ENCODE results near the gene SENP3. TPM values are rescaled to one million over a fixed set of nuclear protein-coding genes. Genes with fewer than 3 reads are reported as not detected.

The SENP3 gene
- total and polyA plus RNA-seq, 4 donors: 4.9 to 29.2 (median 19.7) TPM

GRCh38 chr17:7620835-7621234 lies 59.1 kb downstream of the SENP3 start (continued):
- TF ChIP-seq ZBTB33 (IDR thresholded peaks at IDR 0.05): no peak
- TF ChIP-seq JUND (IDR thresholded peaks at IDR 0.05): no peak
- no peak for TF ChIP-seq RXRA (IDR thresholded peaks at IDR 0.05)

Small RNAs within 50 kb of the gene (small RNA-seq; reads per million reads assigned to genes)
- not detected for gene CD68
- not detected for gene RF00019
- not detected for gene SNORA48
- gene SNORD10: not detected

Other genes starting within 250 kb of the SENP3 start
Only the 30 nearest of the 31 such genes appear.
- 10 to 100 TPM in 1 of 2 donors, 1 to 10 TPM in 1; 8.1 to 14.2 TPM for gene NEURL4, start 232.6 kb upstream of the SENP3 start, total RNA-seq
- 1 to 10 TPM in 1 of 2 donors, under 1 TPM in 1; 0.76 to 6.6 TPM for gene NEURL4, start 232.6 kb upstream of the SENP3 start, polyA plus RNA-seq
- gene ACAP1, start 225.4 kb upstream of the SENP3 start, total RNA-seq: 1 to 10 TPM; 4.9 to 7.4 TPM
- gene ACAP1, start 225.4 kb upstream of the SENP3 start, polyA plus RNA-seq: 1 to 10 TPM; 1.1 to 4.5 TPM
- 1 to 10 TPM in 1 of 2 donors, under 1 TPM in 1; 0.89 to 2.0 TPM for gene KCTD11, start 209.8 kb upstream of the SENP3 start, total RNA-seq
- 1 to 10 TPM in 1 of 2 donors, under 1 TPM in 1; 0.39 to 3.5 TPM for gene KCTD11, start 209.8 kb upstream of the SENP3 start, polyA plus RNA-seq
- not detected for gene TMEM95, start 206.8 kb upstream of the SENP3 start, total RNA-seq
- not detected for gene TMEM95, start 206.8 kb upstream of the SENP3 start, polyA plus RNA-seq
- 1 to 10 TPM in 1 of 2 donors, under 1 TPM in 1; 0.05 to 3.2 TPM for gene TNK1, start 180.8 kb upstream of the SENP3 start, total RNA-seq
- gene TNK1, start 180.8 kb upstream of the SENP3 start, polyA plus RNA-seq: 1 to 10 TPM; 1.9 to 3.5 TPM
- 1 to 10 TPM; 2.8 to 4.2 TPM for gene PLSCR3, start 167.4 kb upstream of the SENP3 start, total RNA-seq
- gene PLSCR3, start 167.4 kb upstream of the SENP3 start, polyA plus RNA-seq: 10 to 100 TPM in 1 of 2 donors, 1 to 10 TPM in 1; 4.0 to 10.9 TPM
- 100 to 1,000 TPM in 1 of 2 donors, 10 to 100 TPM in 1; 30.0 to 130 TPM for gene TMEM256, start 157.8 kb upstream of the SENP3 start, total RNA-seq
- 10 to 100 TPM; 95.6 to 99.8 TPM for gene TMEM256, start 157.8 kb upstream of the SENP3 start, polyA plus RNA-seq
- gene NLGN2, start 154.1 kb upstream of the SENP3 start, total RNA-seq: 1 to 10 TPM in 1 of 2 donors, under 1 TPM in 1; 0.47 to 1.3 TPM
- gene NLGN2, start 154.1 kb upstream of the SENP3 start, polyA plus RNA-seq: 1 to 10 TPM in 1 of 2 donors, under 1 TPM in 1; 0.24 to 2.4 TPM
- not detected for gene SPEM1, start 141.6 kb upstream of the SENP3 start, total RNA-seq
- gene SPEM1, start 141.6 kb upstream of the SENP3 start, polyA plus RNA-seq: not detected
- gene SPEM2, start 136.3 kb upstream of the SENP3 start, total RNA-seq: not detected
- gene SPEM2, start 136.3 kb upstream of the SENP3 start, polyA plus RNA-seq: not detected
- gene SPEM3, start 133.1 kb upstream of the SENP3 start, total RNA-seq: not detected
- gene SPEM3, start 133.1 kb upstream of the SENP3 start, polyA plus RNA-seq: not detected
- 1 to 10 TPM; 1.6 to 2.9 TPM for gene TMEM102, start 126.5 kb upstream of the SENP3 start, total RNA-seq
- 1 to 10 TPM; 1.6 to 3.3 TPM for gene TMEM102, start 126.5 kb upstream of the SENP3 start, polyA plus RNA-seq
- gene FGF11, start 122.4 kb upstream of the SENP3 start, total RNA-seq: under 1 TPM; 0.19 to 0.25 TPM
- under 1 TPM; 0.17 to 0.21 TPM for gene FGF11, start 122.4 kb upstream of the SENP3 start, polyA plus RNA-seq
- 1 to 10 TPM; 4.2 to 7.4 TPM for gene CHRNB1, start 116.9 kb upstream of the SENP3 start, total RNA-seq
- gene CHRNB1, start 116.9 kb upstream of the SENP3 start, polyA plus RNA-seq: 10 to 100 TPM in 1 of 2 donors, 1 to 10 TPM in 1; 7.0 to 11.5 TPM
- 1 to 10 TPM; 4.6 to 6.0 TPM for gene ZBTB4, start 82.3 kb upstream of the SENP3 start, total RNA-seq
- 1 to 10 TPM; 1.5 to 5.7 TPM for gene ZBTB4, start 82.3 kb upstream of the SENP3 start, polyA plus RNA-seq
- not detected for gene SLC35G6, start 80.5 kb upstream of the SENP3 start, total RNA-seq
- not detected for gene SLC35G6, start 80.5 kb upstream of the SENP3 start, polyA plus RNA-seq
- 10 to 100 TPM; 53.5 to 54.4 TPM for gene POLR2A, start 77.6 kb upstream of the SENP3 start, total RNA-seq
- gene POLR2A, start 77.6 kb upstream of the SENP3 start, polyA plus RNA-seq: 10 to 100 TPM; 13.3 to 16.2 TPM
- gene TNFSF12, start 12.9 kb upstream of the SENP3 start, total RNA-seq: 1 to 10 TPM; 4.2 to 5.7 TPM
- 10 to 100 TPM in 1 of 2 donors, 1 to 10 TPM in 1; 5.2 to 13.1 TPM for gene TNFSF12, start 12.9 kb upstream of the SENP3 start, polyA plus RNA-seq
- 1 to 10 TPM; 1.4 to 4.6 TPM for gene TNFSF13, start 3.2 kb upstream of the SENP3 start, total RNA-seq
- 1 to 10 TPM; 4.4 to 9.3 TPM for gene TNFSF13, start 3.2 kb upstream of the SENP3 start, polyA plus RNA-seq
- 10 to 100 TPM; 15.8 to 50.4 TPM for gene CD68, start 17.7 kb downstream of the SENP3 start, total RNA-seq
- 10 to 100 TPM; 14.2 to 88.6 TPM for gene CD68, start 17.7 kb downstream of the SENP3 start, polyA plus RNA-seq
- 100 to 1,000 TPM in 1 of 2 donors, 10 to 100 TPM in 1; 71.6 to 111 TPM for gene MPDU1, start 21.9 kb downstream of the SENP3 start, total RNA-seq
- gene MPDU1, start 21.9 kb downstream of the SENP3 start, polyA plus RNA-seq: 100 to 1,000 TPM in 1 of 2 donors, 10 to 100 TPM in 1; 55.3 to 136 TPM
- under 1 TPM in 1 of 2 donors, not detected in 1; 0.17 TPM for gene SOX15, start 28.2 kb downstream of the SENP3 start, total RNA-seq
- gene SOX15, start 28.2 kb downstream of the SENP3 start, polyA plus RNA-seq: under 1 TPM; 0.06 to 0.33 TPM
- gene FXR2, start 53.0 kb downstream of the SENP3 start, total RNA-seq: 10 to 100 TPM; 12.4 to 18.3 TPM
- gene FXR2, start 53.0 kb downstream of the SENP3 start, polyA plus RNA-seq: 10 to 100 TPM in 1 of 2 donors, 1 to 10 TPM in 1; 6.8 to 17.2 TPM
- gene SAT2, start 65.9 kb downstream of the SENP3 start, total RNA-seq: 10 to 100 TPM; 25.9 to 53.8 TPM
- 100 to 1,000 TPM; 158 to 181 TPM for gene SAT2, start 65.9 kb downstream of the SENP3 start, polyA plus RNA-seq
- gene SHBG, start 68.2 kb downstream of the SENP3 start, total RNA-seq: 10 to 100 TPM in 1 of 2 donors, 1 to 10 TPM in 1; 3.5 to 15.3 TPM
- gene SHBG, start 68.2 kb downstream of the SENP3 start, polyA plus RNA-seq: 10 to 100 TPM; 29.0 to 61.6 TPM
- gene ATP1B2, start 89.0 kb downstream of the SENP3 start, total RNA-seq: 1 to 10 TPM in 1 of 2 donors, under 1 TPM in 1; 0.33 to 8.3 TPM
- gene ATP1B2, start 89.0 kb downstream of the SENP3 start, polyA plus RNA-seq: 1 to 10 TPM in 1 of 2 donors, under 1 TPM in 1; 0.53 to 3.4 TPM
- gene TP53, start 125.6 kb downstream of the SENP3 start, total RNA-seq: 10 to 100 TPM; 12.3 to 18.4 TPM
- 10 to 100 TPM in 1 of 2 donors, 1 to 10 TPM in 1; 8.3 to 13.0 TPM for gene TP53, start 125.6 kb downstream of the SENP3 start, polyA plus RNA-seq
- gene WRAP53, start 126.6 kb downstream of the SENP3 start, total RNA-seq: 1 to 10 TPM; 1.8 to 3.3 TPM
- 1 to 10 TPM; 2.3 to 3.0 TPM for gene WRAP53, start 126.6 kb downstream of the SENP3 start, polyA plus RNA-seq
- gene EFNB3, start 143.3 kb downstream of the SENP3 start, total RNA-seq: under 1 TPM; 0.33 to 0.50 TPM
- gene EFNB3, start 143.3 kb downstream of the SENP3 start, polyA plus RNA-seq: under 1 TPM; 0.19 to 0.80 TPM
- under 1 TPM; under 0.01 to 0.25 TPM for gene DNAH2, start 155.8 kb downstream of the SENP3 start, total RNA-seq
- gene DNAH2, start 155.8 kb downstream of the SENP3 start, polyA plus RNA-seq: under 1 TPM; 0.03 to 0.07 TPM

Measured in liver (tissue), 6 donors.